HG02642 (cell line): ENCODE measurements around the gene PMPCA.
A peak's percentile ranks its signal among the peaks of the same experiment; 100 is the strongest.
"Not testable (repeated sequence)": the region's sequence is repeated elsewhere in the genome, so short reads cannot be mapped to it uniquely, and the experiment has no call there.

Experiments used
- ATAC-seq: cut with Tn5 transposase; IDR thresholded peaks from one replicate; pipeline ENCODE4 v1.9.1; 2021; ENCODE audit warnings: mild to moderate bottlenecking; ENCODE audit not compliant: unreplicated experiment, poor library complexity

The PMPCA gene

DNA sequence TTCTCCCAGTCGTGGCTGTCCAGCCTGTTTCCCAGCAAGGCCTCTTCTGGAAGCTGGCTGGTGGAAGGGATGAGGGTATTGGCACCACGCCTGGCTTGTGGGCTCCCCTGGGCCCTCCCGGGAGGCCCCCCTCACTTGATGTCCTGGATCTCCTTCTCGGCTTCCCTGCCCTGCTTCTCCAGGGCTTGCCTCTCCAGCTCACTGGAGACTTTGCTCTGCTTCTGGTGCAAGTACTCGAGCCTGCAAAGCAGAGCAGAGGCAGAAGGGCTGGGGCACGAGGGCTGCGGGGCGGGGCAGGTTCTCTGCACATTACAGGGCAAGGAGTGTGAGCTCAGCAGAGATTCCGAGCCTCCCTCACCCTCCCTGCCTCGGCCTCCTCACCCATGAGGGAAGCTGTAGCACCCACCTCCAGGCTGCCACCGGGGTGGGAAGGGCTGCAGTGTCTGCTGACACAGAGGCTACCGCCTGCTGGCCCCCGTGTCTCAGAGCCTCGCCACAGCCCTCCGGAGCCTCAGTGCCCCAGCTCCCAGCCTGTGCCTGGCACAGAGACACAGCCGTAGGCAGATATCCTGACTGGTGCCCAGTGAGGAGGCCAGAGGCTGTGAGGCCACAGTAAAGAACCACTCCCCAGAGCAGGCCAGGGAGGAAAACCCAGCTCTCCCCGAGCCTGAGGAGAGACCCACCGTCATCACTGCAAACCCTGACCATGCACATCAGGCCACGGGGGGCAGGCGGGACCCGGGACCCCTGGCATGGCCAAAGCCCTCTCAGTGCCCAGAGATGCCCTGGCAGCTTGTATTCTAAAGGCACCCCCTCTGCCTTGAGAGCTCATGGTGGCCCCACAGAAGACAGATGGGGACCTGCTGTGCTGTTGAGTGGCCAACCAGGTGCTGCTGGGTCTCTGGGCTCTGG is 17.7 kb upstream of the PMPCA start:
- no peak for ATAC-seq

DNA sequence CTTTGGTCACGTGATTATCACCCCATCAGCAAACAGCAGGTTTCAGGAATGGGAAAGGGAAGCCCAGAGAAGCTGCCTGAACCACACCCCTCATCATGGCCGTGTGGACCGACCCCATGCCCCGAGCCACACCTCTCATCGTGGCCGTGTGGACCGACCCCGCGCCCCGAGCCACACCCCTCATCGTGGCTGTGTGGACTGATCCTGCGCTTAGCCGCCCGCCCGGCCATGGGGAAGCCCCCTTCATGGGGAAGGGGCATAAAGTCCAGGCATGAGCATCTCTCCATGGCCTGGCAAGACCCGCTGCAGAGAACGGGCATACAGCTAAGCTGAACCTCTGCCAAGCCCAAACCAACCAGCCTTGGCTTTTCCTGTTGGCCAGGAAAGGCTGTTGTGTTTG is 16.9 kb upstream of the PMPCA start:
- ATAC-seq, result no peak

DNA sequence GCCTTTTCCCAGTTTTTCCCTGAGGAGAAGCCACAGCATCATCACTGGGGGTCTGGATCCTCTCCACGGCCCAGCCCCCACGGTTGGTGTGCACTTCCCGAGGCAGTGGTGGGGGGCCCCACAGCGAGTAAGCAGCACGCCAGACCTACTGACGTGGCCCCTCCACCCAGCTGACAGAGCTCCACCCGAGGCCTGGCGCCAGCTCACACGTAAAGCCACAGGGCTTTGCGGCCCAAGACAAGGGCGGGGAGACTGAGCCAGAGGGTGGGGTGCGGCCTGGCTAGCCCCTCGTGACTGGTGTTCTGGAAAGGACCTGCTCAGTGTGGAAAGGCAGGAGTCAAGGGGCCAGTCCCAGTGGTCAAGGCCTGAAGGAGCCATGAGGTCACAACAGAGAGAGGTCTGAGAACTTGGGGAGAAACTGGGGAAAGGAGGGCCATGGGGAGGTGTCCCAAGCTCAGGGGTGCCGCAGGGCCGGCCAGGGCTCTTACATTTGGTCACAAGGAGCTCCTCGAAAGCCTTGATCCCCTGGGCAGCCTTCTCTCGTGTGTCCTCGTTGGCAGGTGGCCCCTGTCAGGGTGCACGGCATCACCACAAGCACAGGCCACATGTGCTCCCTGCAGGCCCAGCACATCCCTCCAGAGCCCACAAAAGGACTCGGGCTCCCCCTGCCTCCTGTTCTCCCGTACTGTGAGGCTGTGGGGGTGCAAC is 16.0 kb upstream of the PMPCA start:
- ATAC-seq, result no peak

DNA sequence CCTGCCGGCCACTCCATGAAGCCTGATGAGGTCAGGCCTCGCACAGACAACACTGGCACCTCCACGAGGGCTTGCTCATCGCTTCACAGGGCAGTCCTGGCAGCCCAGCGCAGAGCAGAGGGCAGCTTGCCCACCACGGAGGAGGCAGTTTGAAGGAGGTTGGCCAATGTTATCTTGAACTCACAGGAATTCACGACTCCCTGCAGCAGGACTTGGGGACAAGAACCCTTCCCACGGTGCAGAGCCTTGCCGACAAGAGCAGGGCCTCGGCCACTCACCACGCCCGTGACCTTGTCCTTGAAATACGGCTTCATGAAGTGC is 15.5 kb upstream of the PMPCA start:
- no peak for ATAC-seq

DNA sequence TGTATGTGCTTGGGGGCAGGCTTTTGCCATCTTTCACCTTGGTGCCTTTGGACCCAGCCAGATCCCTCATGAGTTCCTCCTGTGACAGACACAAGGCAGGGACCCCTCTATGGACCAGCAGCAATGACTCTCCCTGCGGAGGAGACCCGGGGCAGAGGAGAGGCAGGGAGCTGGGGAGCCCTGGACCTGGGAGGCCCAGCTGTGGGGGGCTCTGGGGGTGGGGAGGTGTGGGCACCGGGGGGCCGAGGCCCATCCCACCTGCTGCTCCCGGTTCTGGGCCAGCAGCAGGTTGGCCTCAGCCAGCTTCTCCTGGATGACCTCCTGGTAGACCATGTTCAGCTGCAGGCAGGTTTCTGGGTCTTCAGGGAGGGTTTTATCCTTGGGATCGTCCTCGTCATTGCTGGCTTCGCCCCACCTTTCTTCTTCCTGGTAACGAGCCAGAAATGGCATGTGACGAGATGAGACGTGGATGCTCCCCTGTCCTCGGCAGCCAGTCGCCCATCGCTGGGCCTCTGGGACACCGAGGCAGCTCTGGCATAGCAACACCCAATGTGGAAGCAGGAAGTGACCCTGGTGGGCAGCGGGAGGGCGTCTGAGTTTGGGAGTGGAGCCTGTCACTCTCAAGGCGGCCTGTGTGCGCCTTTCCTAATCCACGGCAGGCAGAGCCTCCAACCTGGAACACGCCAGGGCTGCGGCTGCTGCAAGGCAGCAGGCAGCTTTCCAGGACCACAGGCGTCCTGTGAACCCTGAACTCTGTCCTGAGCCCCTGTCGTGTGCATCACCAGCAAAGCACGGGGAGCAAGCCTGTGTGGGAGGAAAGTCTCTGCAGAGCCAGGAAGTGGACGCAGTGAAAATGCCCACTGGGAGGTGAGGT is 14.9 kb upstream of the PMPCA start:
- no peak for ATAC-seq

DNA sequence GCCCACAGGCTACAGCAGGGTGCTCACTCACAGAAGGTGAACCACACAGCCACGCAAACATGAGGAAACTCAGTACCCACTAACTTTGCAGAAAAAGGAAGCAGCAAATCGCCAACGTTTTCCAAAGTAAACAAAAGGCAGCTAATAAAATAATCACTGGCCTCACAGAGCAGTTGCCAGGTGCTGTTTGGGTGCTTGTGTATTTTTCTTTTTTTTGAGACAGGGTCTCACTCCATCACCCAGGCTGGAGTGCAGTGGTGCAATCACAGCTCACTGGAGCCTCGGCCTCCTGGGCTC is 14.3 kb upstream of the PMPCA start:
- no peak for ATAC-seq

DNA sequence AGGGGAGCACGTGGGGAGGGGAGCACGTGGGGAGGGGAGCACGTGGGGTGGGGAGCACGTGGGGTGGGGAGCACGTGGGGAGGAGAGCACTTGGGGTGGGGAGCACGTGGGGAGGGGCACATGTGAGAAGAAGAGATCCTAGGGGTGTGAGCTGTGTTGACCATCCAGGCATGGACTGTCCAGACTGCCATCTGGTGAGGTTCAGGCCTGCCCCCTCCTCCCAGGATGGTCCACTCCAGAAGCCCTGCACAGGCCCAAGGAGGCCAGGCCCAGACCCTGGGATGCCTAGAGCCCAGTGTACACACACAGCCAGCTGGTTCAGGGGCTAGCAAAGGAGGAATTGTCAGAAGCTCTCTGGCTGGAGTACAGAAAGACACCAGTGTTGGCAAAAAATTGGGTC is 12.8 kb upstream of the PMPCA start:
- no peak for ATAC-seq

DNA sequence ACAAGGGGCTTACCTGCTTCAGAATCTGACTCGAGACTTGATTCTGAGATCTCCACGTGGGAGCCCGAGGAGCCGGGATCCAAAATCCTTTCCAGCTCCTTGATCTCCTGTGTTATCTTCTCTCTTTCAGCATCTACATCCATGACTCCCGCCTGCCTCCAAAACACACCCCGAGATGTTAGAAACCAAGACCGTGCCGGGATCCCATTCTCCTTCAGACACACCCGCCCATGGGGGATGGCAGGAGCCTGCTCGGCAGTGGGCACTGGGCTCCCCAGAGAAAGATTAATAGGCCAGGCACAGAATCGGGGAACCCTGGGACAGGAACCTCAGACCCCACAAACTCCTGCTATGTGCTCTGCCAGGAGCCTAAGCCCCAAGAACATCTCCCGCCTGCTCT is 12.2 kb upstream of the PMPCA start:
- no peak for ATAC-seq

DNA sequence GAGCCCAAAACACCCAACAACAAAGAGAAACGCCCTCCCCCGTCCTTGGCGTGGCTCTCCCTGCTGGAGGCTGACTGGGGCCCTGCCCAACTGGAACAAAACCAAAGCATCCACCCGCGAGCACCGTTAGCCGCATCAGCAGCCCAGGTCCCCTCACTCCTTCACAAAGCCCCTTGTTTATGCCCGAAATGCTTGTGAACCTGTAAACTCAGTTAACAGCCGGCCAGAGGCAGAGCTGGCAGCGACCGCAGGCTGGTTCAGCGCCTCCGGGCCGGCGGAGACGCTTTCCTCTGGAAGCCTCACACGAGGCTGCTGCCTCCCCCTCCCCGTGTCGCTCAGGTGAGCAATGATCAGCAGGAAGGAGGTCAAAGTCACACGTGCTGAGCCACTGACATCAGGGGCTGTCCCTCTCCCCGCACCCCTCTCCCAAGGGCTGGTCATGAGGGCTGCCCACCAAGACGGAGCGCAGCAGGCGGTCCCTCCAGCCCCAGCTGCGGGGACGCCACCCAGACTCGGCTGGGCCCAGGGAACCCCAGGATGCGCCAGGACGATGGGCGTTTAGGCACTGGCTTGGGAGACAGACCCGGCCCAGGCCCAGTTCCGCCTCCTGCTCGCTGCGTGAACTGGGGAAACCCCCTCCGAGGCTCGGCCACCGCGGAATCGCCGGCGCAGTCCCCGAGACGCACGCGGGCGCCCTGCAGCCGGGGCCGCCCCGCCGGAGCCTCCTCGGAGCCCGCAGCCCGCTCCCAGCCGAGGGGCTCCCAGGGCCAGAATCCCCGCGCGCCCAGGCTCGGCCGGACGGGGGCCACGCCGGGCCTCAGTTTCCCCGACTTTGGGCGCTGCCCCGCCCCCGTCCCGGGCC is 11.1 kb upstream of the PMPCA start:
- ATAC-seq, result peak; percentile 35

DNA sequence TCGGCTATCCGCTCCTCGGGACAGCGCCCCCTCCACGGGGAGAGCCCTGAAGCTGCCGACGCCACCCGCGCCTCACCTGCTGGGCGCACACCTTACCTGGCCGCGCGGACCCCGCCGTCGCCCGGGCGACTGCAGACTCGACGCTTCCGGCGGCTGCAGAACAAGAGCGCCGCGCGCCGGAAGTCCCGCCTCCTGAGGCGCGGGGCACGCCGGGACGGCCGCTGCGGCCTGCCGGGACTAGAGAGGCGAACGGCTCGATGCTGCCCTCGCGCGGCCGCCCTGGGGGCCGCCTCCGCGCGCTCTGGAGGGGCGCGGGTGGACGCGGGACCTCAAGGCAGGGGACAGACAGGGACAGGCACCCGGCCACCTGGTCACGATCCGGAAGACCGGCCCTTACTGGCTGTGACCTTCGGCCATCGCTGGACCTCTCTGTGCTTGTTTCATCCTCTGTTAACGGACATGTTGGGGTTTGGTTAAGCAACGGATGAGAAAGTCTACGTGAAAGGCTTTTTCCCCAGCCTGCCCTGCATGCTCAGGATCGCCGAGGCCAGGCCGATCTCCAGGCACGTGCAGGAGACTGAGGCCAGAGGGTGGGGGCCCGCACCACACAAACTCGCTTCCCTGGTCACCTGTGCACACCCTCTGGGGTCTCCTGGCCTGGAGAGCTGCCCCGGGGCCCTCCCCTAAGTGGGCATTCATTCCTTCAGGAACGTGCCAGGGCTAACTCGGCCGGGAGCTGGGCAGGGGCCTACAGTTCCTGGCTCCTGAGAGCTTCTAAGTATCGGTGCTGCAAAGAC is 10.2 kb upstream of the PMPCA start, which contains the start of gene SNAPC4:
Gene SNAPC4 (minus strand): TSS at position 133 of the 797 bp plus-strand sequence. CDS start 1,742 bp downstream, outside the sequence.
- ATAC-seq, result peak; percentile 70

DNA sequence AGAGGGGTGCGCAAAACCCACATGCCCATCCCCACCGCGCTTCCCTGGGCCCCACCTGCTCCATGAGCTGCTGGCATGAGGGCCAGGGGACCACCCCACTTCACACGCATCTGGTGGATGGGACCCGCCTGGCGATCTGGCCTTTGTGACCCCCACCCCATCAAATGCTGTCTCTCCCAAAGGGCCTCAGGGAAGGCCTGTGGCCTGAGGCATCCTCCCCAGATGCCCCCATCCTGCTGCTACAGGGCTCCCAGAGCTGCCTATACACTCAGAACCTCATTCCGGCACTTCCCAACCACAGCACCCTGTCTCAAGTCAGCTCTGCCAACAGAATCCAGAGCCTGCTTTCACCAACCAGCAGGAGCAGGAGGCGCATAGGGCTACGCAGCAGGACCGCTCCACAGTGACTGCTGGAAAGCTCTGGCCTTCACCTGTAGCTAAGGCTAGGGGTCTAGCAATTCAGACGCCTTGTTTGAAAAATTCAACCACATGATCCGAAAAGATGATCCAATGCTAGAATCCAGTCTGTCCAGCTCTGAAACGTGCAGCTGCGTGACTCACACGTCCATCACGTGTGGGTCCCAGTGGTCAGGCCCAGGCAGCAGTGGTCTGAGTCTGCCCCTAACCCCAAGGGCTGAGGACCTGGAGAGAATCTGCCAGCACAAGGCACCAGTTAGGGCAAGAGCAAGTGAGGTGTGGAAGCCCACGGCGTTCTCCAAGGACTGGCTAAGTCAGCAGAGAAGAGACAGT is 9.1 kb upstream of the PMPCA start:
- no peak for ATAC-seq

DNA sequence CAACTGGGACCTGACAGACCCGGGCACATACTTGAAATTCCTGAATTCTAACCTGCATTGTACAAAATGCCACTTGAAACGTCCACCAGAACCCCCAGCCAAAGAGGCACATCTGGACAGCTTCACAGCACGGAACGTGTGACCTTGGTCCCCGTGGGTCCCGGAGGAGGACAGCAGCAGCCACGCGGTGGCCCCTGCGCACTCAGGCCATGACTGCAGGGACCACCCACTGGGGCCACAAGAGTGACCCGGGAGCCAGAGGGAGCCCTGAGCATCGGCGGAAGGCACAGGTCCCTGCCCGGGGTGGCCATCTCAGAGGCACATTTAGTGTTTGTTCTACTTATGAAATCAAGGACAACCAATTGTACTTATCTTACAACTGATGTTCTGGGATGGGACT is 8.4 kb upstream of the PMPCA start:
- ATAC-seq, result no peak

DNA sequence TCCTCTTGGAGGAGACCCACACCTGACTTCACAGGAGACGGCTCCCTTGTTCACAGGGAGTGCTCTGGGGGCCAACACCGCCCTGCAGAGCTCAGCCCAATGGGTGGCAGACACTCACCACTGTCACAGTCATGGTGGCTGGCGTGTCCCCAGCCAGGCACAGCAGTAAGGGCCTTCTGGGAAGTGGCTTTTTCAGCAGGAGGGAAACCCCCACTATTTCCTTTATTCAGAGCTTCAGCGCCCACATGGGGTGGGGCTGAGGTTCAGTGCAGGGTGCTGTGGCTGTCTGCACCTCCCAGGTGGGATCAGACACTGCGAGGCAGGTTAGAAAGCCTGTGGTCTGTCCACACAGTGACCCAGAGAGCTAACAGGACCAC is 6.9 kb upstream of the PMPCA start:
- ATAC-seq, result peak; percentile 26

DNA sequence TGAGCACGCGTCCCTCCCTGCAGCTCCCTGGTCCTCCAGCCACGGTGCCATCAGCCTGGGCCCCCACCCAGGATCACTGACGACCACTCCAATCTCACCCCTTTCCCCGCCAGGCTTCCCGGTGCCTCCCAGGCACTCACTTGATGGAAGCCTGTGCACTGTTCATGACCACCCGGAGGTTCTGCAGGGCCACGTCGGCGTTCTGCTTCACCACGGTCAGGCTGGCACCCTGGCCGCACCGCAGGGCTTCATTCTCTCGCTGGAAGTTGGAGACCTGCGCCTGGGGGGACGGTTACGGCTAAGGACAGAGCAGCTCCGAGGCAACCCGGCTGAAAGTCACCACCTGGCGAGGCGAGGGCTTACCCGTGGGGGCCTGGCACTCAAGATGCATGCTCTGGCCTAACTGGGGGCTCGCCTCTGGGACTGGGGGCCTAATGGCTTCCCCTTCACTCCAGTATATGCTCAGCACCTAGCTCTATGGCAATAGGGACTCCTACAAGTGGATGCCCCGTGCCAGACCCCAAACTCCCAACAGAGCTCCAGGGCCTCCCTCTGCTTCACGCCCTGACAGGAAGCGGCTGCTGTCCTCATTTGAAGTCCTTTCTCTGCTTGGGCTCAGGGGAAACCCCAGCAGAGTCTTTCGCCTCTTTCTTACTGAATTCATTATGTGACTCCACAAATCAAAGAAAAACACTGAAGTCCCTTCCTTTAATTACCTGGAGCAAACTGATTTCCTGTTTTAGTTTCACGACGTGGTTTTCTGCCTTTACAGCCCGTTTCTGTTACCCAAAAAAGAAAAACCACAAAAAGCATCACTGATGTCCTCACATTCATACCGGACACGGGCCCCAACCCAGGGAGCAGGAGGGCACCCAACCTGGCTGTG is 6.3 kb upstream of the PMPCA start:
- ATAC-seq, result no peak

DNA sequence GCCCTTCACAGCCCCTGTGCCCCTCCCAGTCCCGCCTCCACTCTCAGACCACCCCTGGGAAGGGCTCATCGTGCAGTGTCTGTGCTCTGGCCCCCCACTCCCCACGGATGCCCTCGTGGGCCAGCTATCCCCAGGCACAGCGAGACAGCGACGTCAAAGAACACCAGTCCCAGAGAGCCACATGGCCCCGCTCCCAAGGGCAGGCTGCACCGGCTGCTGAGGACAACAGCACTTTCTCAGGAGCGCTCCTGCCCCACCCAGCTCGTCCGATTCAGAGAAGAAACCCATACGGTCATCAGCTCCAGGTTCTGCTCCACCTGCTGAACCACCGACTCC is 5.7 kb upstream of the PMPCA start:
- no peak for ATAC-seq

DNA sequence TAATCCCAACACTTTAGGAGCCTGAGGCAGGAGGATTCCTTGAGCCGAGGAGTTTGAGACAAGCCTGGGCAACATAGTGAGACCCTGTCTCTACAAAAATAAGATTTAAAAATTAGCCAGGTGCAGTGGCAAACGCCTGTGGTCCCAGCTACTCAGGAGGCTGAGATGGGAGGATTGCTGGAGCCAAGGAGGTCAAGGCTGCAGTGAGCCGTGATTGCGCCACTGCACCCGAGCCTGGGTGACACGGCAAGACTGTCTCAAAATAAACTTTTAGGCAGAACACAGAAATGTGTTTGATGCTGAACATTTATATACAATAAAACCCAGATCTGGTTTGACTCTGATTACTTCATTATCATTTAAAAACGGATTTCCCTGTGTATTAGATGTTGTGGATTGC is 5.0 kb upstream of the PMPCA start:
- no peak for ATAC-seq

DNA sequence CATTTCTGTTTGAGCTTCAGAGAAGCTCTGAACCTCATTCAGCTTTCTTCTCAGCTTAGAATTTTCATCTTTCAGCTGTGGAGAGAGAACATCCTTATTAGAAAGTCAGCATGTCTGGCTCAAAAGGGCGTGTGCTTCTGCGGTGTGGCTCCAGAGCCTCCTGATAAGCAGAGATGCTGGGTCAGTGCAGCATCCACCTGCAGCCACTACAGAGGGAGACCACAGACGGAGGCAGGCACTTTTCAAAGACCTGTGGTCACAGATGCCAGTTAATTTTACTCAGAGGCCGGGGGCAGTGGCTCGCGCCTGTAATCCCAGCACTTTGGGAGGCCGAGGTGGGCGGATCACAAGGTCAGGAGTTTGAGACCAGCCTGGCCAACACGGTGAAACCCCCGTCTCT is 4.6 kb upstream of the PMPCA start:
- not testable (repeated sequence) for ATAC-seq

DNA sequence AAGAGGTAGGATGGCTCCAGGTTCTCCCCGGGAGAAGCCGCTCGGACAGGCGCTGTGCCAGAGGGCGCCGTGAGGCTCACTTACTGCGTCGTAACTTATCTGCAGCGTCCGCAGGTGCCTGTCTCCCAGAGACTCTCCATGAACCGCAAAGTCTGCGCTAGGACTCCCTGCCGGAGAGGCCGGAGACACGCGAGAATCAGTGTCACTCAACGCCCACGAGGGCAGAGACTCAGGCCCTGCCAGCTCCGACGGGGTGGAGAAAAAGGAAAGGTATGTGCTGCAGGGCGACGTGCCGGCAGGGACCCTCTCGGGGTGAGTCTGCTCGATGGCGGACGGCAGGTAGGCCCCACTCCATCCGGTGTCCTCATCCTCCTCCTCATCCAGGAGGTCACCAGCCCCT is 3.4 kb upstream of the PMPCA start:
- ATAC-seq, result not testable (repeated sequence)
